Epidermal melanocyte (primary cell): ENCODE data around the gene MYT1.
"Not testable (repeated sequence)": the region's sequence is repeated elsewhere in the genome, so short reads cannot be mapped to it uniquely, and the experiment has no call there.

Experiments
- DNase-seq: peaks from one replicate; pipeline ENCODE4 v3.0.0; 2011; ENCODE audit warnings: low spot score; ENCODE audit not compliant: insufficient read length

MYT1 gene

GRCh38 chr20:64261138-64261537, 96.9 kb downstream of the MYT1 start:
- peak; percentile 65 for DNase-seq

- no peak for DNase-seq
These were observed 99.8 kb downstream of the MYT1 start for GRCh38 chr20:64264091-64264490.

GRCh38 chr20:64265201-64265600, 100.9 kb downstream of the MYT1 start:
- DNase-seq: no peak

GRCh38 chr20:64266988-64267387, 102.7 kb downstream of the MYT1 start:
- DNase-seq: no peak

GRCh38 chr20:64268174-64268573, 103.9 kb downstream of the MYT1 start:
- no peak for DNase-seq

GRCh38 chr20:64269604-64270411, 105.6 kb downstream of the MYT1 start:
- DNase-seq: no peak

DNA sequence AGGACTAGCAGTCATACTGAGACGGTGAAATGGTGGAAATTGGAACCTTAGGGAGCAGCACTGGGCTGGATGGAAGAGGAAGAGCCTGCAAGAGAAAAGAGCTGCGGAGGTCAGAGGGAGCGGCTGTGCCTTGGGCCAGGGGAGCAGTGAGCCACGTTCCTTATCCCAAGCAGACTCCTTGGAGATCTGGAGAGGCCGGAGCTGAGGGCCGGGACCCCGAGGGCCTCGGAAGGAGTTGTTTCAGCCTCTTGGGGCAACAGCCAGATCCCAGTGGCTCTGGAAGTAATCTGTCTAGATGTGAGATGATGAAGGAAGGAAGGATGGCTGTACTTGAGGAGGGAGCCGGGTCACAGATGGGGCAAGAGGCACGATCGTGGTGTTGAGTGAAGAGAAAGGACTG, 107.4 kb downstream of the MYT1 start:
- no peak for DNase-seq

- no peak for DNase-seq
These were observed 108.9 kb downstream of the MYT1 start for GRCh38 chr20:64273109-64273508.

- DNase-seq: no peak
These were observed 112.6 kb downstream of the MYT1 start for GRCh38 chr20:64276817-64277216.

- no peak for DNase-seq
These were observed 113.5 kb downstream of the MYT1 start for GRCh38 chr20:64277571-64278316.

DNA sequence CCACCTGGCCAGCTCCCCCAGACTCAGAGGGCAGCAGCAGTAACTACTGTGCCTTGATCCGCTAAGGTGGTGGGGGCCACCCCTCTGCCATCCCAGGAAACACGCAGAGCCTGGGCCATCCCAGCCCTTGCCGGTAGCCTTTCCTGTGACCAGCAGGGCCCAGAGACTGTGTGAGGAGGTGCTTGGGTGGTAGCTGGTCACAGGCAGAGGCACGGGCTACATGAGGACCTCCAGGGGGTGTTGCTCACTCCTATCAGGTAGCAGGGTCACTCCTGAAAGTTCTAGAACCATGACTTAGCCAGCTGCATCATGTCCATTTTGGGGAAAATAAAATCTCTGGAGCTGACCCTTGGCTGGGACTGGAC, 114.0 kb downstream of the MYT1 start:
- no peak for DNase-seq

- DNase-seq: no peak
These were observed 115.7 kb downstream of the MYT1 start for GRCh38 chr20:64279826-64280459.

GRCh38 chr20:64280460-64280843, 116.2 kb downstream of the MYT1 start:
- no peak for DNase-seq

GRCh38 chr20:64283646-64284045, 119.4 kb downstream of the MYT1 start:
- DNase-seq: no peak

- DNase-seq: not testable (repeated sequence)
These were observed 121.6 kb downstream of the MYT1 start for GRCh38 chr20:64285579-64286446.

DNA sequence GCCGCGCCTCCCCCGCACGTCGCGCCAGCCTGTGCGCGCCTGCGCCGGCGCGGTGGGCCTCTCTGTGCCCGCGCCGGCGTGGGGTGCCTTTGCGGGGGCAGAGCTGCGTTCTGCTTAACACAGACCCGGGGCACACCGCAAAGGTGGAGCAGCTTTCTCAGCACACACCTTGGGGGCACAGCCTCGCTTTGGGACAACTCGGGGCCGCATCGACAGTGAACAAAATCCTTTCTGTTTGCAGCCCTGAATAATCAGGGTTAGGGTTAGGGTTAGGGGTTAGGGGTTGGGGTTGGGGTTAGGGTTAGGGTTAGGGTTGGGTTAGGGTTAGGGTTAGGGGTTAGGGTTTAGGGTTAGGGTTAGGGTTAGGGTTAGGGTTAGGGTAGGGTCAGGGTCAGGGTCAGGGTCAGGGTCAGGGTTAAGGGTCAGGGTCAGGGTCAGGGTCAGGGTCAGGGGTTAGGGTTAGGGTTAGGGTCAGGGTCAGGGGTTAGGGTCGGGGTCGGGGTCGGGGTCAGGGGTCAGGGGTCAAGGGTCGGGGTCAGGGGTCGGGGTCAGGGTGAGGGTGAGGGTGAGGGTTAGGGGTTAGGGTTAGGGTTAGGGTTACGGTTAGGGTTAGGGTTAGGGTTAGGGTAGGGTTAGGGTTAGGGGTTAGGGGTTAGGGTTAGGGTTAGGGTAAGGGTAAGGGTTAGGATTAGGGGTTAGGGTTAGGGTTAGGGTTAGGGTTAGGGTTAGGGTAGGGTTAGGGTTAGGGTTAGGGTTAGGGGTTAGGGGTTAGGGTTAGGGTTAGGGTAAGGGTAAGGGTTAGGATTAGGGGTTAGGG, 122.4 kb downstream of the MYT1 start:
- DNase-seq: not testable (repeated sequence)

DNA sequence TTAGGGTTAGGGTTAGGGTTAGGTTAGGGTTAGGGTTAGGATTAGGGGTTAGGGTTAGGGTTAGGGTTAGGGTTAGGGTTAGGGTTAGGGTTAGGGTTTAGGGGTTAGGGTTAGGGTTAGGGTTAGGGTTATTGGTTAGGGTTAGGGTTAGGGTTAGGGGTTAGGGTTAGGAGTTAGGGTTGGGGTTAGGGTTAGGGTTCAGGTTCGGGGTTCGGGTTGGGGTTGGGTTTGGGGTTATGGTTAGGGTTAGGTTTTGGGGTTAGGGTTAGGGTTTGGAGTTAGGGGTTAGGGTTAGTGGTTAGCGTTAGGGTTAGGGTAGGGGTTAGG, 123.0 kb downstream of the MYT1 start:
- DNase-seq: not testable (repeated sequence)
